DMS 273 (cell line): ENCODE results near the gene TANC1.

ENCODE experiments used
- DNase-seq: peaks from one replicate; lab custom pipeline; 2025; ENCODE audit not compliant: unreplicated experiment; lab: John Stamatoyannopoulos, UW

Gene TANC1

DNA sequence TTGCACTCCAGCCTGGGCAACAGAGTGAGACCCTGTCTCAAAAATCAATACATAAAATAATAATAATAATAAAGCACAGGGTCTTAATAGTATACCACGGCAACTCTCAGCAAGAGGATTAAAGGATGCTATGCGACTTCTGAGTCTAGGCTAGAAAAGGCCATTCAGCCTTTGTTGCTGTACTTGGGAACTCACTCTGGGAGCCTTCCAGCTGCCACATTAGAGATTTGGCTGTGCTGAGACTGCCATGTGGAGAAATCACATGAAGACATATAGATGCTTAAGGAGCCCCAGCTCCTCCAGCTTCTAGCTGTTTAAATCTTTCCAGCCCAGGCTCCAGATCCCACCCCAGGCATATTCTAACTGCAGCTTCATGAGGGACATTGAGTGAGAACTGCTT lies 8.2 kb upstream of the TANC1 start:
- no peak for DNase-seq

DNA sequence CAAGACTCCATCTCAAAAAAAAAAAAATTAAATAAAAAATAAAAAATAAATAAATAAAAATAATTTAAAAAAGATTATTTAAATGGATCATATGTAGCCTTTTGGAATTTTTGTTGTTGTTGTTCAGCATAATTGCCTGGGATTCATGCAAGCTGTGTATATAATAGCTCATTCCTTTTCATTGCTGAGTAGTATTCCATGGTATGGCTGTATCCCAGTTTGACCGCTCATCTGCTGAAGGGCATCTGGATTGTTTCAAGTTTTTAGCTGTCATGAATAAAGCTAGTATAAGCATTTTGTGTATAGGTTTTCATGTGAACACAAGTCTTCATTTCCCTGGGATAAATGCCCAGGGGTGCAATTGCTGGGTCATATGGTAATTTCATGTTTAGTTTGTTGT lies 6.4 kb upstream of the TANC1 start:
- DNase-seq, result no peak

DNA sequence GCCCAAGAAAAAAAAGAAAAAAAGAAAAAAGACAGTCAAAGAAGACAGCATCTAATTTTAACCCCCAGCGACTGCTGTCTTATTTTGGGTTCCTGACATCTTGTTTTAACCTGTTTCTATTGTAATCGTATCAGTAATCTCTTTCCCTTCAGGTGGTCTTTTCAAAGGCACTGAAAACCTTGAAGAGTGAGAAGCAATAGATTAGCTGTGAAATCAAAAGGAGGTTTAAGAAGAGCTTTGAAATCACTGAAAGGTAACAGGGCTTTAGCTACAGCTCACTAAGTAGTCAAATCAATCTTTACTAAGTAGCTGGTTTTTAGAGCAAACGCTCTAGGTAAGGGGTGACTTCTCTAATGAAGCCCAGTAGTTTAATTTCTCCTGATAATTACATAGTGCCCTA lies 5.4 kb upstream of the TANC1 start:
- no peak for DNase-seq

DNA sequence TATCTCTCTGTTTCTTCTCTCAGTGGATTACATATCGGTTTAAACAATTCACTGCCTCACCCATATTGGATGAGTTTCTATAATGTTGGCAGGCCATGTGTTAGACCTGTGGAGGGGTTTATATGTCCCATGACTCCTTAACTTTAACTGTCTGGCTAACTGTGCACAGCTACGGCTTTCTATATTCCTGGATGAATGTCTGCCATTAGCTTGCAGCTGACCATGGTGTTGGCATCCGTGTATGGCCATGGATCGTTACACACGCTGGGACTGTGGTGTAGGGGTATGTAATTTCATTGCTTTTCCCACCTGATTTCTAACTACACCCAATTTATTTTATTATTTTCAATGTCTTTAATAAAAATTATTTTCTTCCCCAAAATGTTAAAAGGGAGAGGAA lies 3.3 kb upstream of the TANC1 start:
- DNase-seq, result no peak

DNA sequence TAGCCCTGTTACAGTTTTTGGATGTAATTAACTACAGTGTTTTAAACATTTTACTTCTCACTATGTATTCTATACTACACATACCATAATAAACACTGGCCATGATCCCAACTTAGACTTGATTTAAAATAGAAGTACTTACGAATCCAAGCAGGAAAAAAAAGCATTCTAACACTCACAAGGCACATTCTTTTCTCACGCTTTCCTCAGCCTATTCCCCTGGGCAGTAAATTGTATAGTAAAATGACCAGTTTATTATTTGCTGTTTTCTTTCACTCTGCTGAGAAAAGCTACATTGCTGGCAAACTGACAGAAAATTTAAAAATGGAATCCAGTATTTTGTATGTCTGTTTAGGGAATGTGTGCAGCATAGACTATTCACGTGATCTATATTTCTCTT lies 2.8 kb upstream of the TANC1 start:
- no peak for DNase-seq

DNA sequence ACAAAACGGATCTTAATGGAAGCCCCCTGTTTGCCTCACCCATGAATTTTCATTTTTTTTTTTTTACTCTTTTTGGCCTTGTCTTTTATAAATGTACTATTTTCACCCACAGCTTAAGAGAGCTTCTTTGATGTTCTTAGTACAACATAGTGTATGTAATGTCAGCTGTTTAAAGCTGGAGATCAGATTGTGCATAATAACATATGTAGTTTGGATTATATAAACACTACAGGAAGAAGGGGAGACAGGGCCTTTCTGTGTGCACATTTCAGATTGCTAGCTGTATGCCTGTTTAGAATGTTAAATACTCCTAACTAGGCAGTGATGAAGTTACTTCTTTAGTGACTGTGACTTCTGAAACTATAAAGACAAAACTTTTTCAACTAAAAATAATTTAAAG lies 2.1 kb upstream of the TANC1 start:
- DNase-seq, result peak; percentile 39

DNA sequence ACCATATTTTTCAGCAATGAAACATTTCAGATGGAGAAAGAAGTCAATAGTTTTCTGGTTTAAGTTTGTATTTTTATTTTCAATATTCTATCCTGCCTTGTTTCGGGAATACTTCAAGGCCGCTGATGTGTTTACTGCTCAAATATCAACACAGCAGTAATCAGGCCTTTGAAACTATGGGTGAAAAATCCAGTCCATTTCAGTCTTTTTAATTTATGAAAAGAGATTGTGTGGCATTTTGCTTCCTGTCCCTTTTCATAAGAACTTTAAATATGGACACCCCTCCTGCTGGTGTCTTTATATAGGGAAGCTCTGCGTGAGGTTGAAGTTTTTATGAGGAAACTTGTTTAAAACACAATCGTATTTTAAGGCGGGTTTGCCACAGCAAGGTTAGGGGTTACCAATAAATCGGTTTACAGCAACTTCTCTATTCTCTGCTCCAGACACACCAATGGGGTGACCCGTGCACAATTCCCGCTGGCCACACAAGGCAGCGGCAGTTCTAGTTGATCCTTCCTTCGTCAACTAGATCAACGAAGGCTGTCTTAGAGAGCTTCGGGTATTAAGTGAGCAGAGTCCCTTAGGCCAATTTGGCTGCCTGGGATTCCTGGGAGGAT lies 1.2 kb upstream of the TANC1 start:
- no peak for DNase-seq

DNA sequence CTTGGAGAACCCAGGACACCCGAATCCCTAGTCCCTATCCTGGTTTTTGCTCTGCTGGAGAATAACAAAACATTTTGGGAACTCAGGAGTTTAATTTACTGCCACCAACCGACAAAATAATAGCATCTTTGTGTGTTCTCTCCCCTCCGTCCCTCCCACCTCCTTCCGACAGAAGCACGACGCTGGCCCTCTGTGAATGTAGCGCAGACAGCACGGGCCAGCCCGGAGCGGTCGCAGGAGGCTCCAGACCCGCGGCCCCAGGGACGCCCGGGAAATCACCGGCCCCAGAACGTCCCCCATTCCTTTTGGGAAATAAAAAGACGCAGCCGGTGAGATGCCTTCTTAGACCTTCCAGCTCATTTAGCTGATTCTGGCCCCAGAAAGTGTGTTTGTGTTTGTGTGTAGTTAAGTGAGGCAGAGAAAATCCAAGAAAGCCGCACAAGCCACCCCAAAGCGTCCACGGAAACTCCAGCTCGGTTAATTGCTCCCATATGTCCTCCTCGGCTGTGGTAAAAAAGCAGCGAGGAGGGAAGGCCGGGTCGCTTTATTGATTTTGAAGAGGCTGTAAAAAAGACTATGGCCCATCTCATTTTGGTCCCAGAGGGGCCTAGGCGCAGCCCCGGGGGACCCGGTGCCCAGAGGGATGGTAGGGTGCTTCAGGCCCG lies 577 bp upstream of the TANC1 start:
- peak; percentile 88 for DNase-seq

DNA sequence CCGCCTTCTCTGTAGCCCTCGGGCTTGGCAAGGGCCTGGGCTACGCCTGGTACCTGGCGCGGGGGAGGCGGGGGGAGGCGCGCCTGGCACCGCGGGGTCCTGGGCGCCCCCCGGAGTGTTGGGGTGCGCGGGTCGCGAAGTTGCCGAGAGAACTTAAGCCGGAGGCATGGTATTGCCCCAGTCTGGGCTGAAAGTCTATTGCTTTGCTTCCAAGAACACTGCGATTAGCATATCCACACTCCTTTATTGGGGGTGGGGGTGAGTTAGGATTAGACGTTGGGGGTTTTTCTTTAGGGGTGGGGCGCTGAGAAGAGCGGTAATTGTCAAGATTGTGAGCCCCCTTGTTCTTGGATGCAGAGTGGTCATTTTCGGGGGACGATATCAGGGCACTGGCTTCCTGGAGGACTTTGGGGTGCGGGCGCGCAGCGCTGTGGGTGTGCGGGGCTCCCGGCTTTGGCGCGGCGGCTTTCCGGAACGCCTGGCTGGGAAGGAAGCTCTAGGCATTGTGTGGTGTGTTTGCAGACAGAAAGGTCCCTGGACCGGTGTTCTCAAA lies 798 bp downstream of the TANC1 start:
- peak; percentile 61 for DNase-seq

DNA sequence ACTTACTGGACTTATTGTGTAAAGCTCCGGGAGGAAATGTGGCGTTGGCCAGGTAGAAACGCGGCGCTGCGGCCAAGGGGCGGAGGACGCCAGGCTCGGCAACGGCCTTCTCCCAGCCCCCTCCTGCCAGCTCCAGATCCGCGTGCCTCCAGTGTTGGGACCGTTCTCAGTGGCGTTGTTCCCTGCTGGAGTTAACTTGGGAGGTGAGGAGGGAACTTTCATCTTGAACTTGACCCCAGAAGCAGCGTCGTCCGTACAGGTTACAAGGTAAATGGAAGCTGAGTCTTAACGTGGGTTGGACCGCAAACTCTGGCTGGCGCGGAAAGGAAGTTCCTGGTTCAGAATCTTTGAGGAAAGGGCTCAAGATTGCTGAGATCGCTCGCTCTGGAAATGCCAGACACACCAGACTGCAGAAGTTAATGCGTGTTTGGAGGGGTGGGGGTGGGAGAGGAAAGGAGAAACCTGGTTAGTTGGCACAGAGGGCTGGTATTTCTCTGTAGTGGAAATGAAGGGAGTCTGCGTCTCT lies 1.3 kb downstream of the TANC1 start:
- peak; percentile 82 for DNase-seq

DNA sequence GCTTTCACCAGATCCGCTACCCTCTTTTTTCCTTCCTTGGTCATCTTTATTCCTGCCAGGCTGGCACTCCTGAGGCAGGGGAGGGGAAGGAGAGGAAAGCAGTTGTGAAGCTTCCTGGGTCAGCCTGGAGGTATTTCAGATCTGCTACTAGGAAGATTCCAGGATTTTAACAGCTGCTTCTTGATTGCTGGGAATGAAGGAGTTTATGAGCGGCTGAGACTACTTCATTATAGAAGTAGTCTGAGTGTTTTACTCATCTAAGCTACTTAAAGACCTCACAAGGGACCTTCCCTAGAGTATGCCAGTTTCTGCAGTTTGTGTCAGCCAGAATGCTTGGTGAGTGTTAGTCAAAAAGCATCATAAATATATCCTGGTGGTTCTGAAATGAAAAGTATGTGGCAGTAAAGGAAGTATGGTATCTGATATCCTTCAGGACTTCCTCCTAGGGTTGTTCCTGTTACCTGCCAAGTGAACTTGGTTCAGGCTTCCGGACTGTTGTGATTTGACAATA lies 1.9 kb downstream of the TANC1 start:
- DNase-seq, result no peak

DNA sequence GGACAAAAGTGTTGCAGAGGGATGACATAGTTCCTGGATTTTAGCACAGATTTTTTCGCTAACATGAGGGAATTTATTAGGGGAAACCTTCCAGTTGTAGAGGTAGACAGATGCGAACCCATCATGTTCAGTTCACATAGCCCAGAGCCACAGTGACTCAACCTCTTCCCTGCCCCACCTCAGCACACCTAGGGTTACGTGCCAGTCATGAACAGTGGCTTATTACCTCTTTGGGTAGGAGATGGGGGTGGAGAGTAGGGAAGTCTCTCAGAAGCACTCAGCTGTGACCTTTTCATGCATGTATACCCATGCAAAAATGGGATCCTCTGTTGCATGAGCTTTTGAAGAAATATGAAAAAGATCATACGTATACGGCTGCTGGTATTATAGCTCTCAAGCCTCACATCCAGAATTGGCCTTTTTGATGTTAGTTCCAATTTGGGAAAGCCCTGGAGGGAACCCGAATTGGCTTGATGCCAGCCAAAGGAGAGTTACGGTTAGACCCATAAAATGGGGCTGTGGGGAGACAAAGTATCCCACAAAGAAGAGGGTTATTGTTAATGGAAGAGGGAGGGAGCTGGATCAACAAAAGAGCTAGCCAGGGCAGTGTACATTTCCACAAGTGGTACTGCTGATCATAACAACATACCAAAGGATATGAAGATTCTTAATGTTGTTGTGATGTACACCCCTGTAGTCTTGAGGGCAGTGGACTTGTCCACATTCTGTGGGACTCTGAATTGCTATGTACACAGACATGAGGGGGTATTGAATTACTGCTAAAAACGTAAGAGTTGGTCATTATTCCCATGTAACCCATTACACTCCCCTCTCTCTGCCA lies 4.9 kb downstream of the TANC1 start:
- peak; percentile 64 for DNase-seq

DNA sequence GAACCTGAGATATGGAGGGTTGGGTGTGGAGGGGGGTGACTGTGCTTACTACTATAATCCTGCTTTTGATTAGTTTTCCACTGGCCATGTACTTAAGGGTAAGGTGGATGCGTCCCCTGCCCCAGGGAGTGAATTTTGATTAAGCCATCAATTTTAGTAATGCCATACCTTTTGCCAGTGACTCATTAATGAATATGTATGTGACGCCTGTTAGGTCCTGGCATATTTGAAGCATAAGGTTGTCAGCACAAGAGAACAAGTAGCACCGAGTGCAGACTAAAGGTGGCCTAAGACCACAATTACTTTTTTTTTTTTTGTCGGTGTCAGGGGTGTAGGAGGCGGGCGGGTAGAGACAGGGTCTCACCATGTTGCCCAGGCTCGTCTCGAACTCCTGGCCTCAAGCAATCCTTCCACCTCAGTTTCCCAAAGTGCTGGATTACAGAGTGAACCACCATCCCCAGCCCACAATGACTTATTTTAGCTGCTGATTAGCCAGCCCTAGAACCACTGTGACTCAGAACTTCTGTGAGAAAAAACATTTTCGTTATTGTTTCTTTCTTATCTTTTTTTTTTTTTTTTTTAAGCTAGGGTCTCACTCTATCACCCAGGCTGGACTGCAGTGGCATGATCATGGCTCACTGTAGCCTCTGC lies 7.0 kb downstream of the TANC1 start:
- no peak for DNase-seq

DNA sequence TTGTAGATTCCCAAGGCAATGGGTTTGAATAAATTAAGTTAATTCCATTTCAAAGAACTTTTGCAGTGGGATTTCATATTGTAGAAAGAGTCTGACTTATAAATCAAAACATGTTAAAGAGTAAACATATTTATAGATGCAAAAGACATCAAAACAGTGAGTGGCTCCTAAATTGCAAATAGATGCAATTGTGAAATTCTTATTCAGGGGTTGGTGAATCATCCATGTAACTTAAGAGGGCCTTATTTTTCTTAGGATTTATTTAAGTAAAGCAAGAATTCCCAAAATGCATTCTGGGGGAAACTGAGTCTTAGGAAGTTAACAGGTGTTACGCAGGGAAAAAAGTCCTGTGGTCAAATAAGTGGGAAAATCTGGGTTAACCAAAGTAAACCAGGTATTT lies 11.3 kb downstream of the TANC1 start:
- DNase-seq, result no peak

DNA sequence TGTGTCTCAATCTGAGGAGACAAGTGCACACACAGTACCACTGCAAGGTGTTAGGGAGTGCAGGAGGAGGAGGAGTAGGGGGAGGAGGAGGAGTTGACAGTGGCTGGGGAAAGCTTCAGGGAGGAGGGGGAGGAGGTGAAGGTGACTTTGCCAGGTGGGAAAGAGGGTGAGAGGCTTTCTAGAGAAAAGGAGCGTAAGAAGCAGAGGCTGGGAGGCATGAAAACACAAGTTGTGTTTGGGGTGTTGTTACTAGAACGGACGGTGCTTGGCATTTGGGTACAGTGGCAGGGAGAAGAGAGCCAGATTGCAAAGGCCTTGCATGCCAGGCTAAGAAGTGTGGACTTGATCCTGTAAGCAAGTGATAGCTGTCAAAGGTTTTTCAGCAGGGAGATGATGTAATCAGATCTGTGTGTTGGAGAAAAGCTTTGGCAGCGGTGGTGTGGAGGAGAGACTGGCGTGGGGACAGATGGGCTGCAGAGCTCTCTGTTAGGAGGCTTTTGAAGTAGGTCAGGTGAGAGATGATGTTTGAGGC lies 16.2 kb downstream of the TANC1 start:
- DNase-seq, result peak; percentile 95

DNA sequence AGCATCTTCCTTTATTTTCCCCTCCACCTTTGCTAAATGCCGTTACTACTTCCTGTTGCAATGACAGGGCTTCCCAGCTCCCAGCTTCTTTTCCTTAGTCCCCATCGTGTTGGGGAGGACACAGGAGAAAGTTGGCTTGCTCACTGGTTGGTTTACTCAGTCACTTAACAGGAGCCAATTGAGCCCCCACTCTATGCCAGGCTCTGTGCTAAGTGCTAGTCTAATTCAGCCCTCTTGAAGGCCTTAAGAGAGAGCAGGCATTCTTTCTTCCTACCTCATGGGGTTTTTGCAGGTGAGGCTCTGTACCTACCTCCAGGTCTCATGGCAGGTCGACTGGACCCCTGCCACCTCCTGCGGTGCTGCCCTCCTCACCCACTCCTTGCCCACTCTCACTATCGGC lies 20.1 kb downstream of the TANC1 start:
- DNase-seq, result no peak

DNA sequence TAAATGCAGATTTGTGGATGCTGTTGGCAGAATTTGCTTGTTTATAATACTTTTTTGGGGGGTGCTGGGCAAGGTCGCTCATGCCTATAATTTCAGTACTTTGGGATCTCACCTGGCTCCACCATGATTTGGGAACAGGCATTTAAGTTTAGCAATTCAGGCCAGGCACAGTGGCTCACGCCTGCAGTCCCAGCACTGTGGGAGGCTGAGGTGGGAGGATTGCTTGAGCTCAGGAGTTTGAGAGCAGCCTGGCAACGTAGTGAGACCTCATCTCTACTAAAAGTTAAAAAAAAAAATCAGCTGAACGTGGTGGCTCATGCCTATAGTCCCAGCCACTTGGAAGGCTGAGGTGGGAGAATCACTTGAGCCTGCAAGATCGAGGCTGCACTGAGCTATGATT lies 20.7 kb downstream of the TANC1 start:
- no peak for DNase-seq

DNA sequence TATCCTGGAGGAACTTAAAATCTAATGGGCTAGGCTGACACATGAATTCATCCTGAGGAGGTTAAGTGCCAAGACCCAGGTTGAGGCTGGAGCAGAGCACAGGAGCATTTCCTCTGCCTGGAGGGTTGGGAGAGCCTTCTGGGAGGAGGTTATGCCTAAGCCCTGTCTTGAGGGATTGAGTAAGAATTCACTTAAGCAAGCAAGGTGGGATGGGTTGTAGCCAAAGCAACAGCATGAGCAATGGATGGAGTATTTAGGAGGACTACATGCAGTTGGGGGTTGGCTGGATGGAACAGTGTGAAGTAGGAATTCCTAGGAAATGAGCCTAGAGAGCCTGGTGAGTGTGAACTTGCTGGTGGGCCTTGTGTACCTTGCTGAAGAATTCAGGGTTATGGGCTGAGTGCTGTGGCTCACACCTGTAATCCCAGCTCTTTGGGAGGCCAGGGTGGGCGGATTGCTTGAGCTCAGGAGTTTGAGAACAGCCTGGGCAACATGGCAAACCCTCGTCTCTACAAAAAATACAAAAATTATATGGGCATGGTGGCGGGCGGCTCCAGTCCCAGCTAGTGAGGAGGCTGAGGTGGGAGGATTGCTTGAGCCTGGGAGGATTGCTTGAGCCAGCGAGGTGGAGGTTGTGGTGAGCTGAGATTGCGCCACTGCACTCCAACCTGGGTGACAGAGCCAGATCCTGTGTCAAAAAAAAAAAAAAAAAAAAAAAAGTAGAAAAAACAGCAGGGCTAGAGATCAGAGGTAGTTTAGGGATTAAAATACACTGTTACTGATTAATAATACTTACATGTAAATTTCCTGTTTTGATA lies 22.2 kb downstream of the TANC1 start:
- no peak for DNase-seq

DNA sequence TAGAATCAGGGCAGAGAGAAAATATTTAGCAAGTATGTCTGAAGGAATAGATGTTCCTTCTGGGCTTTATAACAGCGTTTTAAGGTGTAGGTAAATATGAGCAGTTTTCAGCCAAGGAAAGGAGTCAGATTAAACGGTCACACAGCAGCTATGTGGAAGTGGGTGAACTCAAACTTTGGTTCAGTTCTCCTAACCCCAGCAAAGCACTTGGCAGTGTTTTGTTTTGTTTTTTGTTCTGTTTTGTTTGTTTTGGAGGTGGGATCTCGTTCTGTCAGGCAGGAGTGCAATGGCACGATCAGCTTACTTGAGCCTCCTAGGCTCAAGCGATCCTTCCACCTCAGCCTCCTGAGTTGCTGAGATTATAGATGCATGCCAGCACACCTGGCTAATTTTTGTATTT lies 24.6 kb downstream of the TANC1 start:
- DNase-seq, result no peak
